GM12874 (cell line): Measurements from ENCODE around the gene FARS2.

ENCODE experiments used
- TF ChIP-seq, protein P1 (sequence below): IDR thresholded peaks from 2 replicates; pipeline ENCODE4 v1.5.1; 2011; ENCODE audit warnings: low read depth, mild to moderate bottlenecking, control low read depth, low read length, moderate library complexity; ENCODE audit not compliant: insufficient read depth

Gene FARS2

GRCh38 chr6:5260661-5261544, at the start of gene FARS2, which contains the start of gene LYRM4:
Gene FARS2 (plus strand): TSS chr6:5261513.
Gene LYRM4 (minus strand): TSS chr6:5260950. CDS start chr6:5260733, 217 bp downstream.
- TF ChIP-seq, protein P1, sequence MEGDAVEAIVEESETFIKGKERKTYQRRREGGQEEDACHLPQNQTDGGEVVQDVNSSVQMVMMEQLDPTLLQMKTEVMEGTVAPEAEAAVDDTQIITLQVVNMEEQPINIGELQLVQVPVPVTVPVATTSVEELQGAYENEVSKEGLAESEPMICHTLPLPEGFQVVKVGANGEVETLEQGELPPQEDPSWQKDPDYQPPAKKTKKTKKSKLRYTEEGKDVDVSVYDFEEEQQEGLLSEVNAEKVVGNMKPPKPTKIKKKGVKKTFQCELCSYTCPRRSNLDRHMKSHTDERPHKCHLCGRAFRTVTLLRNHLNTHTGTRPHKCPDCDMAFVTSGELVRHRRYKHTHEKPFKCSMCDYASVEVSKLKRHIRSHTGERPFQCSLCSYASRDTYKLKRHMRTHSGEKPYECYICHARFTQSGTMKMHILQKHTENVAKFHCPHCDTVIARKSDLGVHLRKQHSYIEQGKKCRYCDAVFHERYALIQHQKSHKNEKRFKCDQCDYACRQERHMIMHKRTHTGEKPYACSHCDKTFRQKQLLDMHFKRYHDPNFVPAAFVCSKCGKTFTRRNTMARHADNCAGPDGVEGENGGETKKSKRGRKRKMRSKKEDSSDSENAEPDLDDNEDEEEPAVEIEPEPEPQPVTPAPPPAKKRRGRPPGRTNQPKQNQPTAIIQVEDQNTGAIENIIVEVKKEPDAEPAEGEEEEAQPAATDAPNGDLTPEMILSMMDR, result no peak

DNA sequence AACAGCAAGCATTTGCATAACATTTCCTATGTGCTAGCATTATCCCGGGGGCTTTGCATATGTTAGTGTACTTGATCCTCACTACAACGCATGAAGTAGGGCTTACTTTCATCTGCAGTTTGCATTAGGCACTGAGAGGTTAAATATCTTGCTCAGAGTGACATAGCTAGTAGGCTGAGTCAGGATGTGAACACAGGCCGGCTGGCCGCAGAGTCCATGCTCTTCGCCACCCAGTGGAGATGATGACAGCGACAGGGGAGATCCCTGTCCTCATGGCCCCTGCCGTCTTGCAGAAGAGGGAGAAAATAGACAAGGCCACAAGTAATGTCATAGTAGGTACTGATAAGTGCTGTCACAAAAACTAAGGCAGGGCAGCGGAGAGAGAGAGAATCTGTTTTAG, 47.5 kb upstream of the FARS2 start:
- TF ChIP-seq, protein P1, result no peak

GRCh38 chr6:5214570-5215052, 46.7 kb upstream of the FARS2 start:
- TF ChIP-seq, protein P1, result peak; percentile 83

GRCh38 chr6:5215159-5215558, 46.2 kb upstream of the FARS2 start:
- TF ChIP-seq, protein P1, result no peak

GRCh38 chr6:5215799-5216198, 45.5 kb upstream of the FARS2 start:
- TF ChIP-seq, protein P1, result no peak

DNA sequence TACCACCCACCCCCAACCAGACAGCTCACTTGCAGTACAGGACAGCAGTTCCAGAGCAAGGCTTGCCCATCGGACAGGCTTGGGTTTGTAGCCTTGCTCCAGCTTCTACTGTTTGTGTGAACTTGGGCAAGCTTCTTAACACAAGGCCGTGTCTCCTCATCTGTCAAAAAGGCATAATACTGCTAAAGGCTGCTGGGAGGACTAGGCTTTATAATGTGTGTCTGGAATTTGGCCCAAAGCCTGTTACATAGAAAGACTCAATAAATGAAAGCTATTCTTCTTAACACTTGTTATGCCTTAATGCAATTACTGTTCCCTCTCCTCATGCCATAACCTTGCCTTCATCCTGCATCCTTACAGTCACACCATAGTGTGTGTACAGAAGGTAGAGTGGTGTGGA, 44.0 kb upstream of the FARS2 start:
- TF ChIP-seq, protein P1, result no peak

- TF ChIP-seq, protein P1, result no peak
Measured at GRCh38 chr6:5219011-5219691, 42.2 kb upstream of the FARS2 start.
